Measurements from ENCODE around the gene IRF9. TPM values are rescaled to one million over a fixed set of nuclear protein-coding genes. Genes with fewer than 3 reads are reported as not detected.

The IRF9 gene
- total and polyA plus RNA-seq, 2 of the 13 experiments (the other 11 are each of a cell fraction or from before 2014, with no cell fraction given) = 14.9 to 49.7 TPM

- TF ChIP-seq CAMTA2 (CRISPR knock-in tag; IDR thresholded peaks at IDR 0.05; ENCODE audit: borderline replicate concordance) (peak; percentile 99), U2AF2 (IDR thresholded peaks at IDR 0.05; ENCODE audit: low read depth, low read length) (no peak), ZNF343 (CRISPR knock-in tag; IDR thresholded peaks at IDR 0.05) (peak; percentile 97), TOPORS (CRISPR knock-in tag; IDR thresholded peaks at IDR 0.05) (peak; percentile 100), ZSCAN25 (CRISPR knock-in tag; IDR thresholded peaks at IDR 0.05) (peak; percentile 86; the same call in 1 of the 2 replicates), MXD4 (CRISPR knock-in tag; IDR thresholded peaks at IDR 0.05) (peak; percentile 99), ZBTB38 (CRISPR knock-in tag; IDR thresholded peaks at IDR 0.05) (peak; percentile 95), ZMYM2 (CRISPR knock-in tag; IDR thresholded peaks at IDR 0.05) (peak; percentile 99), TMF1 (CRISPR knock-in tag; IDR thresholded peaks at IDR 0.05; ENCODE audit: low read depth) (peak; percentile 98), PCBP2 (optimal IDR thresholded peaks at IDR 0.05; ENCODE audit: low read depth, low read length, poor library complexity, severe bottlenecking) (no peak), NFE2L1 (CRISPR knock-in tag; IDR thresholded peaks at IDR 0.05; ENCODE audit: borderline replicate concordance) (0 out of 2 replicates have a peak, but pooled peaks have one; percentile 47), ZNF326 (CRISPR knock-in tag; IDR thresholded peaks at IDR 0.05; ENCODE audit: borderline replicate concordance) (peak; percentile 81; the same call in 1 of the 2 replicates), BCL6 (CRISPR knock-in tag; IDR thresholded peaks at IDR 0.05) (peak; percentile 77), IRF2 (CRISPR knock-in tag; IDR thresholded peaks at IDR 0.05) (peak; percentile 97), ZNF609 (CRISPR knock-in tag; IDR thresholded peaks at IDR 0.05; ENCODE audit: borderline replicate concordance) (peak; percentile 83), ZBTB42 (CRISPR knock-in tag; IDR thresholded peaks at IDR 0.05) (no peak), BORCS8-MEF2B (CRISPR knock-in tag; IDR thresholded peaks at IDR 0.05) (peak; percentile 99), ZNF264 (CRISPR knock-in tag; IDR thresholded peaks at IDR 0.05) (peak; percentile 94), KDM2A (CRISPR knock-in tag; IDR thresholded peaks at IDR 0.05; ENCODE audit: borderline replicate concordance, low read depth) (peak; percentile 99)
- TF ChIP-seq, protein P1, sequence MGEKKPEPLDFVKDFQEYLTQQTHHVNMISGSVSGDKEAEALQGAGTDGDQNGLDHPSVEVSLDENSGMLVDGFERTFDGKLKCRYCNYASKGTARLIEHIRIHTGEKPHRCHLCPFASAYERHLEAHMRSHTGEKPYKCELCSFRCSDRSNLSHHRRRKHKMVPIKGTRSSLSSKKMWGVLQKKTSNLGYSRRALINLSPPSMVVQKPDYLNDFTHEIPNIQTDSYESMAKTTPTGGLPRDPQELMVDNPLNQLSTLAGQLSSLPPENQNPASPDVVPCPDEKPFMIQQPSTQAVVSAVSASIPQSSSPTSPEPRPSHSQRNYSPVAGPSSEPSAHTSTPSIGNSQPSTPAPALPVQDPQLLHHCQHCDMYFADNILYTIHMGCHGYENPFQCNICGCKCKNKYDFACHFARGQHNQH (CRISPR knock-in tag; IDR thresholded peaks at IDR 0.05) = peak; percentile 89; the same call in 1 of the 2 replicates
- TF ChIP-seq, protein P2, sequence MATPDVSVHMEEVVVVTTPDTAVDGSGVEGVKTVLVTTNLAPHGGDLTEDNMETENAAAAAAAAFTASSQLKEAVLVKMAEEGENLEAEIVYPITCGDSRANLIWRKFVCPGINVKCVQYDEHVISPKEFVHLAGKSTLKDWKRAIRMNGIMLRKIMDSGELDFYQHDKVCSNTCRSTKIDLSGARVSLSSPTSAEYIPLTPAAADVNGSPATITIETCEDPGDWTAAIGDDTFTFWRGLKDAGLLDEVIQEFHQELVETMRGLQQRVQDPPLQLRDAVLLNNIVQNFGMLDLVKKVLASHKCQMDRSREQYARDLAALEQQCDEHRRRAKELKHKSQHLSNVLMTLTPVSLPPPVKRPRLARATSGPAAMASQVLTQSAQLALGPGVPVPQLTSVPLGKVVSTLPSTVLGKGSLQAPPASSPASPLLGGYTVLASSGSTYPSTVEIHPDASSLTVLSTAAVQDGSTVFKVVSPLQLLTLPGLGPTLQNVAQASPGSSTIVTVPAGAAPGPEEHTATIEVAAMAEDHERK (CRISPR knock-in tag; IDR thresholded peaks at IDR 0.05; ENCODE audit: low read depth) = peak; percentile 82; the same call in 1 of the 2 replicates
Measured at GRCh38 chr14:24114532-24115421, 46.3 kb upstream of the IRF9 start, which contains the start of the genes DCAF11 and NRL (continued).

All from HepG2 (cell line).